HEK293 (cell line): Measurements from ENCODE around the gene SYCN.

Source experiments
- CTCF ChIA-PET: fragments of 350-600 bp; formaldehyde crosslinking; extraction: SDS; loops from one replicate; lab custom pipeline; 2021; ENCODE audit warnings: antibody characterized with exemption; lab: Yijun Ruan, JAX
- POLR2A ChIA-PET: fragments of 300-600 bp; formaldehyde crosslinking; extraction: SDS; loops from one replicate; lab custom pipeline; 2020; ENCODE audit warnings: antibody characterized with exemption, inconsistent platforms; lab: Yijun Ruan, JAX
- H3K27ac ChIP-seq: fragments of 200-500 bp; sonication (Bioruptor generic); 2 replicates; pipeline ENCODE4 v1.5.1; 2014; ENCODE audit warnings: low read depth, low read length, control low read depth, inconsistent platforms; ENCODE audit errors: extremely low read depth
- H3K36me3 ChIP-seq, 2 experiments: fragments of 200-500 bp in 1 of 2; sonication (Bioruptor generic) in 1 of 2; 1 replicate in 1 of 2; 2 replicates in 1 of 2; pipeline ENCODE4 v1.5.1; 2014 to 2017; ENCODE audit warnings: inconsistent platforms in 2 of 2, low read length in 2 of 2; ENCODE audit not compliant: control insufficient read depth in 2 of 2, insufficient read depth in 1 of 2
- H3K4me1 ChIP-seq: fragments of 200-500 bp; sonication (Bioruptor generic); 2 replicates; pipeline ENCODE4 v1.5.1; 2014; ENCODE audit warnings: mild to moderate bottlenecking, low read length, inconsistent platforms; ENCODE audit not compliant: control insufficient read depth, insufficient read depth
- H3K4me3 ChIP-seq: 2 replicates; pipeline ENCODE4 v1.5.1; 2011; ENCODE audit warnings: low read depth, mild to moderate bottlenecking, control low read depth, low read length, moderate library complexity
- H3K9me3 ChIP-seq: fragments of 200-500 bp; sonication (Bioruptor generic); 2 replicates; pipeline ENCODE4 v1.5.1; 2014; ENCODE audit warnings: low read depth, low read length, inconsistent platforms; ENCODE audit not compliant: control insufficient read depth, insufficient read depth
- FEZF1 ChIP-seq: fragments of 450-650 bp; formaldehyde crosslinking; IDR thresholded peaks from 2 replicates; pipeline ENCODE4 v1.5.1; 2016; ENCODE audit warnings: missing biosample characterization, missing genetic modification characterization
- HOXD13 ChIP-seq: sonication (generic); formaldehyde crosslinking; IDR thresholded peaks from 2 replicates; pipeline ENCODE4 v1.8.0; 2022; ENCODE audit warnings: missing genetic modification reagents, borderline replicate concordance
- KLF9 ChIP-seq: fragments of 450-650 bp; formaldehyde crosslinking; IDR thresholded peaks from 2 replicates; pipeline ENCODE4 v1.5.1; 2016; ENCODE audit warnings: missing biosample characterization, missing genetic modification characterization, low read depth
- SP2 ChIP-seq: fragments of 450-650 bp; formaldehyde crosslinking; IDR thresholded peaks from 2 replicates; pipeline ENCODE4 v1.5.1; 2016; ENCODE audit warnings: missing biosample characterization, missing genetic modification characterization
- ZEB2 ChIP-seq: fragments of 450-650 bp; formaldehyde crosslinking; IDR thresholded peaks from 2 replicates; pipeline ENCODE4 v1.5.1; 2016; ENCODE audit warnings: missing biosample characterization, missing genetic modification characterization
- ZFP69B ChIP-seq: fragments of 450-650 bp; formaldehyde crosslinking; IDR thresholded peaks from 2 replicates; pipeline ENCODE4 v1.5.1; 2016; ENCODE audit warnings: missing biosample characterization, missing genetic modification characterization
- ZNF2 ChIP-seq: fragments of 450-650 bp; formaldehyde crosslinking; IDR thresholded peaks from 2 replicates; pipeline ENCODE4 v1.5.1; 2016; ENCODE audit warnings: missing biosample characterization, missing genetic modification characterization
- ZNF23 ChIP-seq: fragments of 450-650 bp; formaldehyde crosslinking; IDR thresholded peaks from 2 replicates; pipeline ENCODE4 v1.5.1; 2016; ENCODE audit warnings: missing biosample characterization, missing genetic modification characterization, borderline replicate concordance
- ZNF394 ChIP-seq: fragments of 450-650 bp; formaldehyde crosslinking; IDR thresholded peaks from 2 replicates; pipeline ENCODE4 v1.5.1; 2016; ENCODE audit warnings: missing biosample characterization, missing genetic modification characterization, mild to moderate bottlenecking, moderate library complexity, borderline replicate concordance
- ZNF530 ChIP-seq: fragments of 450-650 bp; formaldehyde crosslinking; IDR thresholded peaks from 2 replicates; pipeline ENCODE4 v1.5.1; 2016; ENCODE audit warnings: low read depth, missing biosample characterization, missing genetic modification characterization
- ZNF549 ChIP-seq: fragments of 450-650 bp; IDR thresholded peaks from 2 replicates; pipeline ENCODE4 v1.5.1; 2018; ENCODE audit warnings: missing biosample characterization, missing genetic modification characterization, mild to moderate bottlenecking, inconsistent platforms, moderate library complexity
- ZNF600 ChIP-seq: fragments of 450-650 bp; formaldehyde crosslinking; IDR thresholded peaks from 2 replicates; pipeline ENCODE4 v1.5.1; 2016; ENCODE audit warnings: missing biosample characterization, missing genetic modification characterization
- ZNF621 ChIP-seq: fragments of 450-650 bp; formaldehyde crosslinking; IDR thresholded peaks from 2 replicates; pipeline ENCODE4 v1.5.1; 2017; ENCODE audit warnings: missing biosample characterization, missing genetic modification characterization
- ZNF626 ChIP-seq: fragments of 450-650 bp; sonication (Bioruptor Pico); formaldehyde crosslinking; IDR thresholded peaks from 2 replicates; pipeline ENCODE4 v1.5.1; 2018; ENCODE audit warnings: missing biosample characterization, missing genetic modification characterization, inconsistent platforms
- ZNF747 ChIP-seq: fragments of 450-650 bp; formaldehyde crosslinking; IDR thresholded peaks from 2 replicates; pipeline ENCODE4 v1.5.1; 2016; ENCODE audit warnings: missing biosample characterization, missing genetic modification characterization
- ZSCAN23 ChIP-seq: fragments of 450-650 bp; formaldehyde crosslinking; IDR thresholded peaks from 2 replicates; pipeline ENCODE4 v1.5.1; 2016; ENCODE audit warnings: missing biosample characterization, missing genetic modification characterization
- ZSCAN30 ChIP-seq: fragments of 450-650 bp; IDR thresholded peaks from 2 replicates; pipeline ENCODE4 v1.5.1; 2018; ENCODE audit warnings: missing biosample characterization, mild to moderate bottlenecking, missing genetic modification characterization, moderate library complexity
- TF ChIP-seq, protein P1 (sequence below): fragments of 450-650 bp; formaldehyde crosslinking; optimal IDR thresholded peaks from 2 replicates; pipeline ENCODE3; 2016; ENCODE audit warnings: missing biosample characterization, mild to moderate bottlenecking, missing genetic modification characterization
- TF ChIP-seq, protein P2 (sequence below): fragments of 450-650 bp; formaldehyde crosslinking; IDR thresholded peaks from 2 replicates; pipeline ENCODE4 v1.5.0; 2017; ENCODE audit warnings: missing biosample characterization, missing genetic modification characterization, borderline replicate concordance
- TF ChIP-seq, protein P3 (sequence below): fragments of 450-650 bp; formaldehyde crosslinking; IDR thresholded peaks from 2 replicates; pipeline ENCODE4 v1.5.1; 2016; ENCODE audit warnings: missing biosample characterization, missing genetic modification characterization
- TF ChIP-seq, protein P4 (sequence below): fragments of 450-650 bp; formaldehyde crosslinking; IDR thresholded peaks from 2 replicates; pipeline ENCODE4 v1.5.1; 2016; ENCODE audit warnings: missing biosample characterization, missing genetic modification characterization

Gene SYCN

DNA sequence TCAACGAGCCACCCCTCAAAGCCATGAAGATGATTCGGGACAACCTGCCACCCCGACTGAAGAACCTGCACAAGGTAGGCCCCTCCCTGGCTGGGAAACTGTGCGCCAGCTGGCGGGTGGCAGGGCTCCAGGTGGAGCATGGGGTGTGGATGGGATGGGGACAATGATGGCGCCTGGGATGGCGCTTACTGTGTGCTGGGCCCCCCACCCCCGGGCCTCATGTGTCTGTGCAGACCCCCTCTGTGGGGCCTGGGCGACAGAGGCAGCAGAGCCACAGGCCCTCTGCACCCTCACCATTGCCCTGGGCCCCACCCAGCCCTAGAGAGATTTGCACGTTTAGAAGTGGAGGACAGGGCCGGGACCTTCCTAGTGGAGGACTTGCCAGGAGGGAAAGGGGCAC, 26.3 kb downstream of the SYCN start:
- H3K4me3 ChIP-seq: no peak overlapping the region
- CTCF ChIA-PET: no interaction called here
- H3K9me3 ChIP-seq: no peaks in the 10 kb centered on the region
- TF ChIP-seq ZEB2 (tag by site-specific recombination) (no peak), ZNF2 (tag by site-specific recombination) (no peak), ZNF394 (no peak), ZNF530 (no peak), ZNF626 (no peak), KLF9 (tag by site-specific recombination) (no peak), ZNF549 (tag by site-specific recombination) (no peak), ZFP69B (no peak), FEZF1 (no peak), ZNF747 (tag by site-specific recombination) (no peak), ZSCAN30 (no peak), ZNF23 (tag by site-specific recombination) (no peak), ZNF600 (tag by site-specific recombination) (no peak), HOXD13 (no peak)
- TF ChIP-seq, protein P1, sequence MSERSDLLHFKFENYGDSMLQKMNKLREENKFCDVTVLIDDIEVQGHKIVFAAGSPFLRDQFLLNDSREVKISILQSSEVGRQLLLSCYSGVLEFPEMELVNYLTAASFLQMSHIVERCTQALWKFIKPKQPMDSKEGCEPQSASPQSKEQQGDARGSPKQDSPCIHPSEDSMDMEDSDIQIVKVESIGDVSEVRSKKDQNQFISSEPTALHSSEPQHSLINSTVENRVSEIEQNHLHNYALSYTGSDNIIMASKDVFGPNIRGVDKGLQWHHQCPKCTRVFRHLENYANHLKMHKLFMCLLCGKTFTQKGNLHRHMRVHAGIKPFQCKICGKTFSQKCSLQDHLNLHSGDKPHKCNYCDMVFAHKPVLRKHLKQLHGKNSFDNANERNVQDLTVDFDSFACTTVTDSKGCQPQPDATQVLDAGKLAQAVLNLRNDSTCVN (tag by site-specific recombination): no peak
- TF ChIP-seq, protein P2, sequence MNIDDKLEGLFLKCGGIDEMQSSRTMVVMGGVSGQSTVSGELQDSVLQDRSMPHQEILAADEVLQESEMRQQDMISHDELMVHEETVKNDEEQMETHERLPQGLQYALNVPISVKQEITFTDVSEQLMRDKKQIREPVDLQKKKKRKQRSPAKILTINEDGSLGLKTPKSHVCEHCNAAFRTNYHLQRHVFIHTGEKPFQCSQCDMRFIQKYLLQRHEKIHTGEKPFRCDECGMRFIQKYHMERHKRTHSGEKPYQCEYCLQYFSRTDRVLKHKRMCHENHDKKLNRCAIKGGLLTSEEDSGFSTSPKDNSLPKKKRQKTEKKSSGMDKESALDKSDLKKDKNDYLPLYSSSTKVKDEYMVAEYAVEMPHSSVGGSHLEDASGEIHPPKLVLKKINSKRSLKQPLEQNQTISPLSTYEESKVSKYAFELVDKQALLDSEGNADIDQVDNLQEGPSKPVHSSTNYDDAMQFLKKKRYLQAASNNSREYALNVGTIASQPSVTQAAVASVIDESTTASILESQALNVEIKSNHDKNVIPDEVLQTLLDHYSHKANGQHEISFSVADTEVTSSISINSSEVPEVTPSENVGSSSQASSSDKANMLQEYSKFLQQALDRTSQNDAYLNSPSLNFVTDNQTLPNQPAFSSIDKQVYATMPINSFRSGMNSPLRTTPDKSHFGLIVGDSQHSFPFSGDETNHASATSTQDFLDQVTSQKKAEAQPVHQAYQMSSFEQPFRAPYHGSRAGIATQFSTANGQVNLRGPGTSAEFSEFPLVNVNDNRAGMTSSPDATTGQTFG: no peak
- TF ChIP-seq, protein P3, sequence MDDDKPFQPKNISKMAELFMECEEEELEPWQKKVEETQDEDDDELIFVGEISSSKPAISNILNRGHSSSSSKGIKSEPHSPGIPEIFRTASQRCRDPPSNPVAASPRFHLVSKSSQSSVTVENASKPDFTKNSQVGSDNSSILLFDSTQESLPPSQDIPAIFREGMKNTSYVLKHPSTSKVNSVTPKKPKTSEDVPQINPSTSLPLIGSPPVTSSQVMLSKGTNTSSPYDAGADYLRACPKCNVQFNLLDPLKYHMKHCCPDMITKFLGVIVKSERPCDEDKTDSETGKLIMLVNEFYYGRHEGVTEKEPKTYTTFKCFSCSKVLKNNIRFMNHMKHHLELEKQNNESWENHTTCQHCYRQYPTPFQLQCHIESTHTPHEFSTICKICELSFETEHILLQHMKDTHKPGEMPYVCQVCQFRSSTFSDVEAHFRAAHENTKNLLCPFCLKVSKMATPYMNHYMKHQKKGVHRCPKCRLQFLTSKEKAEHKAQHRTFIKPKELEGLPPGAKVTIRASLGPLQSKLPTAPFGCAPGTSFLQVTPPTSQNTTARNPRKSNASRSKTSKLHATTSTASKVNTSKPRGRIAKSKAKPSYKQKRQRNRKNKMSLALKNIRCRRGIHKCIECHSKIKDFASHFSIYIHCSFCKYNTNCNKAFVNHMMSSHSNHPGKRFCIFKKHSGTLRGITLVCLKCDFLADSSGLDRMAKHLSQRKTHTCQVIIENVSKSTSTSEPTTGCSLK (tag by site-specific recombination): no peak
- TF ChIP-seq, protein P4, sequence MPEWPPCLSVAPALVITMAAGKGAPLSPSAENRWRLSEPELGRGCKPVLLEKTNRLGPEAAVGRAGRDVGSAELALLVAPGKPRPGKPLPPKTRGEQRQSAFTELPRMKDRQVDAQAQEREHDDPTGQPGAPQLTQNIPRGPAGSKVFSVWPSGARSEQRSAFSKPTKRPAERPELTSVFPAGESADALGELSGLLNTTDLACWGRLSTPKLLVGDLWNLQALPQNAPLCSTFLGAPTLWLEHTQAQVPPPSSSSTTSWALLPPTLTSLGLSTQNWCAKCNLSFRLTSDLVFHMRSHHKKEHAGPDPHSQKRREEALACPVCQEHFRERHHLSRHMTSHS: no peak
- POLR2A ChIA-PET: no interaction called here
- H3K27ac ChIP-seq: no peak overlapping the region
- H3K36me3 ChIP-seq: peaks cover 32 to 53% of the 10 kb centered on the region in 2 experiments
- H3K4me1 ChIP-seq: no peaks in the 10 kb centered on the region

DNA sequence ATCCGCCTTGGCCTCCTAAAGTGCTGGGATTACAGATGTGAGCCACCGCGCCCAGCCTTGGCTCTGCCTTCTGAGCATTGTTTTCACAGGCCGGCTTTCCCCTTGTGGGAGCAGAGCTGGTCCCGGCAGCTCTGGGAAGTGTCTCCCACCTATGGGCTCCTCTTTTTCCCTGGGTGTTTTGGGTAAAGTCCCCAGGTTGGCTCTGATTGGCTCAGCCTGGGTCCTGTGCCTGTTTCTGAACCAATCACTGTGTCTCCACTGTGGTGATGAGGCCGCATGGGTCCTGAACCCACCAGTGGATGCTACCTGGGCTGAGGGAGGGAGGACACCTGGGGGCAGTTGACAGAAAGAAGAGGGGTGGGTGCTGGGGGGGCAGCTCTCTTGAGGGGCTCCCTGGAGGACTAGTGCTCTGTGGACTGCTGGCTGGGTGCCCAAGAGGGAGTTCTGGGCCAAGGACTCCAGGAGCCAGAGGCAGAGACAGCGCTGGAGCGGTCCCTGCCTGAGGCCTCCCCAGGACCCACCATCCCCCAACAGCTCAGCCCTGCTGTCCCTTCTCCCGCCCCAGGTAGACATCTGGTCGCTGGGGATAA, 26.9 kb downstream of the SYCN start:
- no peaks in the 10 kb centered on the region for H3K9me3 ChIP-seq
- H3K4me3 ChIP-seq: no peak overlapping the region
- H3K36me3 ChIP-seq: peaks cover 32 to 53% of the 10 kb centered on the region in 2 experiments
- CTCF ChIA-PET: interaction anchor here (5.1 kb wide), 1 partner anchor 10 kb away, joined by 33 read pairs; no protein-coding TSS in a partner anchor
- POLR2A ChIA-PET: no interaction called here
- H3K27ac ChIP-seq: no peak overlapping the region
- no peaks in the 10 kb centered on the region for H3K4me1 ChIP-seq
- TF ChIP-seq ZSCAN23 (tag by site-specific recombination): no peak
- peak; percentile 55 for TF ChIP-seq SP2 (tag by site-specific recombination)
- peak; percentile 89; the same call in 1 of the 2 replicates for TF ChIP-seq ZNF621 (tag by site-specific recombination)
- 0 out of 2 replicates have a peak, but pooled peaks have one; percentile 4 for TF ChIP-seq ZEB2 (tag by site-specific recombination)
